Neural progenitor cell (in vitro differentiated cells): ENCODE measurements around the gene ECSIT. TPM values are rescaled to one million over a fixed set of nuclear protein-coding genes. Genes with fewer than 3 reads are reported as not detected.
A peak's percentile ranks its signal among the peaks of the same experiment; 100 is the strongest.
"Not testable (repeated sequence)": the region's sequence is repeated elsewhere in the genome, so short reads cannot be mapped to it uniquely, and the experiment has no call there.

Source experiments
- DNase-seq: peaks from one replicate; pipeline ENCODE4 v3.0.0-alpha.2; 2016; ENCODE audit warnings: low spot score
- H2AFZ ChIP-seq: fragments of 200-600 bp; sonication (generic); replicated peaks from 2 replicates; pipeline ENCODE4 v1.6.1; 2016; ENCODE audit warnings: antibody characterized with exemption
- H3F3A ChIP-seq: fragments of 200-600 bp; sonication (generic); 2 replicates; pipeline ENCODE4 v1.6.1; 2016; ENCODE audit warnings: antibody characterized with exemption, low read depth
- H3K27ac ChIP-seq: fragments of 200-600 bp; sonication (generic); 2 replicates; pipeline ENCODE4 v1.5.1; 2016; ENCODE audit warnings: mild to moderate bottlenecking
- H3K27me3 ChIP-seq: fragments of 200-600 bp; sonication (generic); 2 replicates; pipeline ENCODE4 v1.6.1; 2016; ENCODE audit warnings: mild to moderate bottlenecking, moderate library complexity
- H3K36me3 ChIP-seq: fragments of 200-600 bp; sonication (generic); 2 replicates; pipeline ENCODE4 v1.5.1; 2016
- H3K4me1 ChIP-seq: fragments of 200-600 bp; sonication (generic); 2 replicates; pipeline ENCODE4 v1.6.1; 2016; ENCODE audit warnings: mixed run types
- H3K4me2 ChIP-seq: fragments of 200-600 bp; sonication (generic); 2 replicates; pipeline ENCODE4 v1.6.1; 2016
- H3K4me3 ChIP-seq: fragments of 200-600 bp; sonication (generic); 2 replicates; pipeline ENCODE4 v1.5.1; 2016
- H3K79me2 ChIP-seq: fragments of 200-600 bp; sonication (generic); 2 replicates; pipeline ENCODE4 v1.6.1; 2016; ENCODE audit warnings: low read depth
- H3K9ac ChIP-seq: fragments of 200-600 bp; sonication (generic); 2 replicates; pipeline ENCODE4 v1.6.1; 2016
- H3K9me3 ChIP-seq: fragments of 200-600 bp; sonication (generic); 2 replicates; pipeline ENCODE4 v1.5.1; 2016; ENCODE audit warnings: low read depth
- H4K20me1 ChIP-seq: fragments of 200-600 bp; sonication (generic); 2 replicates; pipeline ENCODE4 v1.6.1; 2016; ENCODE audit warnings: low read depth
- H3K27ac Mint-ChIP-seq: 3 replicates; pipeline ENCODE4 v1.8.0; 2021; ENCODE audit warnings: mixed read lengths
- H3K27me3 Mint-ChIP-seq: 2 replicates; pipeline ENCODE4 v1.8.0; 2022; ENCODE audit warnings: low read depth, mild to moderate bottlenecking, inconsistent platforms, moderate library complexity, mixed read lengths; ENCODE audit not compliant: insufficient read depth
- H3K36me3 Mint-ChIP-seq: 3 replicates; pipeline ENCODE4 v1.8.0; 2021; ENCODE audit warnings: mixed read lengths
- H3K4me1 Mint-ChIP-seq: 3 replicates; pipeline ENCODE4 v1.8.0; 2021; ENCODE audit warnings: mixed read lengths
- H3K4me3 Mint-ChIP-seq: 3 replicates; pipeline ENCODE4 v1.8.0; 2021; ENCODE audit warnings: mild to moderate bottlenecking, moderate library complexity, mixed read lengths
- H3K9me3 Mint-ChIP-seq: 3 replicates; pipeline ENCODE4 v1.8.0; 2020; ENCODE audit warnings: mixed read lengths
- CTCF ChIP-seq: fragments of 200-600 bp; sonication (generic); IDR thresholded peaks from 2 replicates; pipeline ENCODE4 v1.5.1; 2017; ENCODE audit warnings: antibody characterized with exemption, mild to moderate bottlenecking
- EZH2 ChIP-seq: fragments of 200-600 bp; sonication (generic); IDR thresholded peaks from 2 replicates; pipeline ENCODE4 v1.6.1; 2017; ENCODE audit warnings: antibody characterized with exemption, mild to moderate bottlenecking, moderate library complexity
- EZH2phosphoT487 ChIP-seq: fragments of 200-600 bp; sonication (generic); IDR thresholded peaks from 2 replicates; pipeline ENCODE4 v1.6.1; 2017; ENCODE audit warnings: antibody characterized with exemption
- total RNA-seq: library from RNA; depleted of rRNA; stranded (reverse); fragments of >200 nt; gene quantifications from 2 replicates; pipeline ENCODE4 v1.2.3, GENCODE V29; 2015; ENCODE audit warnings: low replicate concordance

The ECSIT gene
- total RNA-seq, 1 donor from 2014 or later = 9.4 TPM

DNA sequence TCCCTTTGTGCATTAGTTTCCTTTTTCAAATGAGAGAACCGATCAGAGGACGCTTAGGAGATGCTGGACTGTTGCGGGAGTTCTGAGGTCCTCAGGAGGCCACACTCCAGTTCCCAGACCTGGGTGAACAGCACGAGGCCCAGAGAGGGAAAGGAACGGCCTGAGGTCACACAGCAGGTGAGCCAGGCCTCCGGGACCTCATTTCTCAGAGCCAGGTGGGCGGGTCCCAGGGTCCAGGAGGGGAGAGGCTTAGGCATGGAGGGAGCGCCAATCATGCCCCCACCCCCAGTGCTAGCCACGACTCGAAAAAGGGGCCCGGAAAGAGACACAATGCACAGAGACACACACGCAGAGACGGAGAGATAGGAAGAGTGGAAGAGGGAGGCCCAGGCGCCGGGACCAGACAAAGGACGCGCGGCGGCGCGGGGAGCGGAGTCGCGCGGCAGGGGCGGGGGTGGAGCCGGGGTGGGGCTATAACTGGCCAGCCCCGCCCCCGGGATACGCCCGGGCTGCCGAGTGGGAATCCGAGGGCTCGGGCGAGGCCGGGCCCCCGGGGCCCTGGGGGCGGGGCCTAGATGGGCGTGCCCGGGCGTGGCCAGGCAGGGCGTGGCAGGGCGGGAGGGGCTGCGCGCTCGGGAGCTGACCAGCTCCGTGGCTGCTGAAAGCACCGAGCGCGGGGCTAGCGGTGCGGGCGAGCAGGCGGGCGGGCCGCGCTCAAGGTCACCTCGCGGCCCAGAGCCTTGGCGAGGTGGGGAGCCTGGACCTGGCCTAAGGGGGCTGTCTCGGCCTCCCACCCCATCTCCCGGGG, 49.6 kb downstream of the ECSIT start:
- peak; percentile 85 for DNase-seq
- TF ChIP-seq EZH2phosphoT487 = no peak
- Mint-ChIP-seq H3K27me3 (peaks cover 29% of the 10 kb centered on the region), H3K27ac (no peak overlapping the region), H3K4me3 (peak overlapping the region; percentile 83), H3K4me1 (peaks cover 16% of the 10 kb centered on the region), H3K9me3 (peaks cover 3% of the 10 kb centered on the region), H3K36me3 (peaks cover 7% of the 10 kb centered on the region)
- Histone ChIP-seq H3K4me2 (peak overlapping the region; percentile 61), H3K27me3 (peaks cover 55% of the 10 kb centered on the region), H3K4me3 (peak overlapping the region; percentile 27), H3K4me1 (peaks cover 3% of the 10 kb centered on the region), H3K9ac (no peak overlapping the region), H2AFZ (no peak overlapping the region), H3K27ac (no peak overlapping the region), H4K20me1 (peaks cover 40% of the 10 kb centered on the region), H3K36me3 (no peaks in the 10 kb centered on the region), H3F3A (peaks cover 22% of the 10 kb centered on the region), H3K79me2 (no peaks in the 10 kb centered on the region), H3K9me3 (no peaks in the 10 kb centered on the region)

- Histone ChIP-seq H2AFZ (no peak overlapping the region), H3K4me3 (no peak overlapping the region), H3K4me1 (peaks cover 3% of the 10 kb centered on the region), H3F3A (peaks cover 22% of the 10 kb centered on the region), H3K9ac (no peak overlapping the region), H3K79me2 (no peaks in the 10 kb centered on the region), H3K36me3 (no peaks in the 10 kb centered on the region), H3K27me3 (peaks cover 55% of the 10 kb centered on the region), H3K27ac (no peak overlapping the region), H3K4me2 (no peak overlapping the region), H4K20me1 (peaks cover 40% of the 10 kb centered on the region), H3K9me3 (no peaks in the 10 kb centered on the region)
- Mint-ChIP-seq H3K4me3 (peak overlapping the region; percentile 83), H3K27me3 (peaks cover 25% of the 10 kb centered on the region), H3K27ac (no peak overlapping the region), H3K36me3 (peaks cover 3% of the 10 kb centered on the region), H3K4me1 (peaks cover 16% of the 10 kb centered on the region), H3K9me3 (peaks cover 3% of the 10 kb centered on the region)
- TF ChIP-seq EZH2 (no peak), CTCF (no peak), EZH2phosphoT487 (no peak)
- DNase-seq = no peak
Observed at GRCh38 chr19:11478167-11479089, 50.5 kb downstream of the ECSIT start.

- Histone ChIP-seq H3K79me2 (no peaks in the 10 kb centered on the region), H3K4me1 (peaks cover 3% of the 10 kb centered on the region), H3F3A (peaks cover 12% of the 10 kb centered on the region), H3K27me3 (peaks cover 32% of the 10 kb centered on the region), H3K4me3 (no peak overlapping the region), H3K27ac (no peak overlapping the region), H2AFZ (no peak overlapping the region), H3K4me2 (no peak overlapping the region), H3K9ac (no peak overlapping the region), H4K20me1 (peaks cover 18% of the 10 kb centered on the region), H3K9me3 (no peaks in the 10 kb centered on the region), H3K36me3 (no peaks in the 10 kb centered on the region)
- TF ChIP-seq EZH2 (no peak), EZH2phosphoT487 (no peak), CTCF (no peak)
- H3K27me3 Mint-ChIP-seq = peaks cover 11% of the 10 kb centered on the region
- no peak overlapping the region for H3K4me3 Mint-ChIP-seq
- H3K4me1 Mint-ChIP-seq = peaks cover 5% of the 10 kb centered on the region
- peaks cover 2% of the 10 kb centered on the region for H3K36me3 Mint-ChIP-seq
- H3K27ac Mint-ChIP-seq = no peak overlapping the region
- no peaks in the 10 kb centered on the region for H3K9me3 Mint-ChIP-seq
- DNase-seq = no peak
Observed at GRCh38 chr19:11475861-11476260, 53.1 kb downstream of the ECSIT start.

DNA sequence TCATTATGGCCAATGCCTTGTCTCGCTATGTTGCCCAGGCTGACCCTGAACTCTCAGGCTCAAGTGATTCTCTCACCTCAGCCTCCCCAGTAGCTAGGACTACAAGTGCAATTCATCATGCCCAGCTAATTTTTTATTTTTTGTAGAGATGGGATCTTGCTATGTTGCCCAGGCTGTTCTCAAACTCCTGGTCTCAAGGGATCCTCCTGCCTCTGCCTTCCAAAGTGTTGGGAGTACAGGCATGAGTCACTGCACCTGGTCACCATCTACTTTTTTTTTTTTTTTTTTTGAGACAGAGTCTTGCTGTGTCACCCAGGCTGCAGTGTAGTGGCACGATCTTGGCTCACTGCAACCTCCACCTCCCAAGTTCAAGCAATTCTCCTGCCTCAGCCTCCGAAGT, 53.6 kb downstream of the ECSIT start:
- not testable (repeated sequence) for H3K79me2 ChIP-seq

More for the DNA sequence above, 53.6 kb downstream of the ECSIT start:
- H3K36me3 ChIP-seq, H3K4me2 ChIP-seq, H3K36me3 Mint-ChIP-seq, H3K4me3 Mint-ChIP-seq, H3K9ac ChIP-seq, H3K27ac ChIP-seq, H3K4me1 Mint-ChIP-seq, DNase-seq, H3K9me3 ChIP-seq, H2AFZ ChIP-seq, H3K4me1 ChIP-seq, H3K9me3 Mint-ChIP-seq, H3K27ac Mint-ChIP-seq, H3K4me3 ChIP-seq: not testable (repeated sequence)
- Histone ChIP-seq H4K20me1 (peaks cover 13% of the 10 kb centered on the region), H3K27me3 (peaks cover 27% of the 10 kb centered on the region), H3F3A (peaks cover 12% of the 10 kb centered on the region)
- peaks cover 11% of the 10 kb centered on the region for H3K27me3 Mint-ChIP-seq
